ENCODE data around the gene HEATR5B. TPM values are rescaled to one million over a fixed set of nuclear protein-coding genes. Genes with fewer than 3 reads are reported as not detected.

Gene HEATR5B
- total RNA-seq, 1 donor from 2014 or later = 20.0 TPM

GRCh38 chr2:37090019-37090477, 5.9 kb upstream of the HEATR5B start:
- Histone ChIP-seq H3K36me3 (peaks cover 64% of the 10 kb centered on the region), H3K9me3 (replicated peaks) (no peaks in the 10 kb centered on the region), H3K4me1 (peaks cover 6% of the 10 kb centered on the region), H3K27me3 (ENCODE audit: low read depth) (no peaks in the 10 kb centered on the region), H3K4me3 (no peak overlapping the region), H3K27ac (replicated peaks) (no peak overlapping the region)
- DNase-seq = no peak
- intact Hi-C loops (cut with micrococcal nuclease) = no loop called here
- TF ChIP-seq CTCF (IDR thresholded peaks at IDR 0.05; ENCODE audit: borderline replicate concordance) = no peak

- intact Hi-C loops (cut with micrococcal nuclease) = no loop called here
- peaks cover 44% of the 10 kb centered on the region for H3K4me1 ChIP-seq
Observed at GRCh38 chr2:37085731-37086147, 1.6 kb upstream of the HEATR5B start.

GRCh38 chr2:37084797-37085196, 625 bp upstream of the HEATR5B start:
- intact Hi-C loops (cut with micrococcal nuclease) = no loop called here
- H3K4me1 ChIP-seq = peaks cover 54% of the 10 kb centered on the region
- peak overlapping the region; percentile 90 for H3K27ac ChIP-seq (replicated peaks)
- no peak for TF ChIP-seq CTCF (IDR thresholded peaks at IDR 0.05; ENCODE audit: borderline replicate concordance)
- peaks cover 30% of the 10 kb centered on the region for H3K36me3 ChIP-seq
- H3K4me3 ChIP-seq = peak overlapping the region; percentile 94
- H3K9me3 ChIP-seq (replicated peaks) = no peaks in the 10 kb centered on the region
- no peaks in the 10 kb centered on the region for H3K27me3 ChIP-seq (ENCODE audit: low read depth)
- no peak for DNase-seq

More at GRCh38 chr2:37085731-37086147, 1.6 kb upstream of the HEATR5B start:
- DNase-seq = no peak
- Histone ChIP-seq H3K27ac (replicated peaks) (no peak overlapping the region), H3K9me3 (replicated peaks) (no peaks in the 10 kb centered on the region), H3K4me3 (no peak overlapping the region), H3K27me3 (ENCODE audit: low read depth) (no peaks in the 10 kb centered on the region), H3K36me3 (peaks cover 33% of the 10 kb centered on the region)
- no peak for TF ChIP-seq CTCF (IDR thresholded peaks at IDR 0.05; ENCODE audit: borderline replicate concordance)

- peak overlapping the region; percentile 32 for H3K27ac ChIP-seq (replicated peaks)
- H3K4me1 ChIP-seq = peaks cover 58% of the 10 kb centered on the region
- H3K36me3 ChIP-seq = peaks cover 50% of the 10 kb centered on the region
- no peaks in the 10 kb centered on the region for H3K9me3 ChIP-seq (replicated peaks)
- no peak for TF ChIP-seq CTCF (IDR thresholded peaks at IDR 0.05; ENCODE audit: borderline replicate concordance)
- intact Hi-C loops (cut with micrococcal nuclease) = no loop called here
- H3K4me3 ChIP-seq = no peak overlapping the region
- no peaks in the 10 kb centered on the region for H3K27me3 ChIP-seq (ENCODE audit: low read depth)
- DNase-seq = no peak
Observed at GRCh38 chr2:37080689-37081088, 3.5 kb downstream of the HEATR5B start.

GRCh38 chr2:37080266-37080665, 3.9 kb downstream of the HEATR5B start:
- H3K4me1 ChIP-seq = peaks cover 55% of the 10 kb centered on the region
- TF ChIP-seq CTCF (IDR thresholded peaks at IDR 0.05; ENCODE audit: borderline replicate concordance) = no peak
- H3K9me3 ChIP-seq (replicated peaks) = no peaks in the 10 kb centered on the region
- H3K4me3 ChIP-seq = no peak overlapping the region
- H3K36me3 ChIP-seq = peaks cover 54% of the 10 kb centered on the region
- peak overlapping the region; percentile 32 for H3K27ac ChIP-seq (replicated peaks)
- no peaks in the 10 kb centered on the region for H3K27me3 ChIP-seq (ENCODE audit: low read depth)
- intact Hi-C loops (cut with micrococcal nuclease) = no loop called here
- no peak for DNase-seq
